Erythroblast (primary cell): ENCODE measurements around the gene GYPE.
A peak's percentile ranks its signal among the peaks of the same experiment; 100 is the strongest.
"Not testable (repeated sequence)": the region's sequence is repeated elsewhere in the genome, so short reads cannot be mapped to it uniquely, and the experiment has no call there.

Source experiments
- DNase-seq, 2 experiments: peaks; one replicate each; lab custom pipeline; 2025; lab: John Stamatoyannopoulos, UW
- GATA1 ChIP-seq: IDR thresholded peaks from 2 replicates; pipeline ENCODE4 v1.6.1; 2011; ENCODE audit warnings: low read depth, mild to moderate bottlenecking, control low read depth, low read length, moderate library complexity
- POLR2A ChIP-seq: IDR thresholded peaks from 2 replicates; pipeline ENCODE4 v1.6.1; 2011; ENCODE audit warnings: mild to moderate bottlenecking, low read length

The GYPE gene

GRCh38 chr4:143883529-143883928 lies 21.8 kb downstream of the GYPE start:
- TF ChIP-seq POLR2A, result no peak
- TF ChIP-seq GATA1, result no peak
- no peak for DNase-seq

DNA sequence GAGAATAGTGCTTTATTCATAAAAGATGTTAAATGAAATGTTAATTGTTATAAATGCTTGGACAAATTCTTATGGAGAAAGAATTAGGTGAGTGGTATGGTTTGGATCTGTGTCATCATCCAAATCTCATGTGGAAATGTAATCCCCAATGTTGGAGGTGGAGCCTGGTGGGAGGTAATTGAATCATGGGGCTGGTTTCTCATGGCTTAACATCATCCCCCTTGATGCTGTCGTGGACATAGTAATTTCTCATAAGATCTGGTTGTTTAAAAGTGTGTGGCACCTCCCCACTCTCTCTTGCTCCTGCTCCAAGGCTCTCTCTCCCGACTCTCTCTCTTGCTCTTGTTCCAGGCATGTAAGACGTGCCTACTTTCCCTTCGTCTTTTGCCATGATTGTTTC lies 22.5 kb downstream of the GYPE start:
- no peak for TF ChIP-seq GATA1
- TF ChIP-seq POLR2A, result no peak

DNA sequence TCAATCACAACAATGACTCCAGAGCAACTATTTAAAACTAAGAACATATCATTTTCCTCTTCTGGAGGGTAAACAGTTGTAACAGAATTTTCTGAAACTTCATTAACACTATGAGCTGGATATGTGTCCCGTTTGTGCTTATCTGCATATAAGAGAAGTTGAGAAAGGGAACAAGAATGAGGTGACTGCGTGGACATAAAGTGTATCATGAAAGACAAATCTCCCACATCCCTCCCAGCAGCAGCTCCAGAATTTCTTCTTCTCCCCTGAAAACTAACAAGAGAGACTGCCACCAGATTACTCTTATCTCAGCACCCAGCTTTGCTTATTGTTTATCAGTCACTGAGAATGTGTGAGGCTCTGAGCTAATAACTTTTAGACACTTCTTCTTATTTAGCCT lies 25.8 kb downstream of the GYPE start:
- peak; percentile 71 to 81 for DNase-seq

More for the DNA sequence above, 22.5 kb downstream of the GYPE start:
- no peak for DNase-seq

DNA sequence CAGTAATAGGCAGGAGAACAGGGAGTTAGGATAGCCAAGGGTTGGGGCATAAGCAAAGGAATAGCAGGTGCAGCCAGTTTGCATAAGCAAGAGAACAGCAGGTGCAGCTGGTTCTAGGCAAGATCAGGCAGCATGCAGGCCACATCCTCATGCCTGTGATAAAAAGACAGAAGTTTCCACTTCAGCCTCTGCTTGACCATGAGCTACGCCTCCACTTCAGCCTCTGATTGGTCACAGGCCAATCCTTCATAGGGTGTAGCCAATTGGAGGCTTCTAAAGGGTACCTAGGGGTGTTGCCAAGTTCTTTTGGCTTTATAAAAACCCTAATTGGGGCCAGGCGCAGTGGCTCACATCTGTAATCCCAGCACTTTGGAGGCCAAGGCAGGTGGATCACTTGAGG lies 30.0 kb downstream of the GYPE start:
- peak in 1 of 2 experiments; percentile 33 for DNase-seq

- DNase-seq, result not testable (repeated sequence)
Observed at GRCh38 chr4:143870523-143871268, 34.7 kb downstream of the GYPE start.

GRCh38 chr4:143869925-143870324 lies 35.4 kb downstream of the GYPE start:
- not testable (repeated sequence) for DNase-seq

GRCh38 chr4:143862716-143863115 lies 42.6 kb downstream of the GYPE start:
- not testable (repeated sequence) for DNase-seq

GRCh38 chr4:143858456-143858855 lies 46.9 kb downstream of the GYPE start:
- DNase-seq, result no peak
- TF ChIP-seq POLR2A, result no peak
- TF ChIP-seq GATA1, result no peak

GRCh38 chr4:143857391-143858336 lies 47.7 kb downstream of the GYPE start:
- peak; percentile 70 to 75 for DNase-seq

GRCh38 chr4:143856017-143856557 lies 49.3 kb downstream of the GYPE start:
- DNase-seq, result peak in 1 of 2 experiments; percentile 8

DNA sequence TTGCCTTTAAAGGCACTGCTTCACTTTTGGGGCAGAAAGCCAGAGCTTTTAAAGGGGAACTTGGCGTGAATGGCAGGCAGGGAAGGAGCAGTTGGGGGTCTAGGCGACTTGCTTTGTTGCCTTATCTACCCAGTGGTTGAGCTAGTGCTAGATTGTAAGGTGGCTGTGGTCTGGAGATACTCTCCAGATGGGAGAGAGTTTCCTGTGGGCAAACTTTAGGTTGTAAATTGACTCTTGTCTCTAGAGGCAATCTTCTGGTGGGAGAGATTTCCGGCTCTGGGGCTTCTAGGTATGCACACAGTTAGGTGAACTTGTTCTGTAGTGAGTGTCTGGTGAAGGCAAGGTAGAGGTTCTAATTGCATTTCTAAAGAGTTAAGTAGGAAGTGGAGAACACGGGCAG lies 50.7 kb downstream of the GYPE start:
- peak in 1 of 2 experiments; percentile 77 for DNase-seq

GRCh38 chr4:143849296-143849695 lies 56.1 kb downstream of the GYPE start:
- not testable (repeated sequence) for DNase-seq

GRCh38 chr4:143843506-143843832 lies 61.9 kb downstream of the GYPE start:
- DNase-seq, result peak; percentile 50 to 59

- DNase-seq, result peak; percentile 58 to 74
Observed at GRCh38 chr4:143842624-143843505, 62.5 kb downstream of the GYPE start.

GRCh38 chr4:143839413-143839812 lies 65.9 kb downstream of the GYPE start:
- DNase-seq, result peak; percentile 58 to 78

DNA sequence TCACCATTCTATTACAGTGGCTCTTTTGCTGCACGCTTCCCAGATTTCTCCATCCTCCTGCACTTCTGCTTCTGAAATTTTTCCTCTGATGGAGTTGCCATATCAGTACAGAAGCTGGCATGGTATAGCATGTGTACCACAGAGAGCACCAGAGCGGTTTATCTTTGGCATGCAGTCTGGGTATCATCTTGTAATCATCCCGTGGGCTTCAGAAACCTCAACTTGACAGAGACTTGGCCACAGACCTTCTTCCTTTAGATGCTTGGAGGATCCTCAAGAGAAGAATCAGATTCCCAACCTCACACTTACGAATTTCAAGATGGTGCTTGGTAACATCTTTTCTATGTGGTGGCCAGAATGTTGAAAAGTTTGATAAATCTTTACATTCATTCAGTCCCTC lies 71.2 kb downstream of the GYPE start:
- DNase-seq, result not testable (repeated sequence)

- DNase-seq, result not testable (repeated sequence)
Observed at GRCh38 chr4:143833676-143834075, 71.7 kb downstream of the GYPE start.

GRCh38 chr4:143830576-143830975 lies 74.8 kb downstream of the GYPE start:
- not testable (repeated sequence) for DNase-seq

GRCh38 chr4:143829239-143829620 lies 76.1 kb downstream of the GYPE start:
- DNase-seq, result not testable (repeated sequence)
